Neural progenitor cell (in vitro differentiated cells): ENCODE results near the gene AK5.

Experiments used
- CTCF ChIP-seq: fragments of 200-600 bp; sonication (generic); IDR thresholded peaks from 2 replicates; pipeline ENCODE4 v1.5.1; 2017; ENCODE audit warnings: antibody characterized with exemption, mild to moderate bottlenecking
- EZH2 ChIP-seq: fragments of 200-600 bp; sonication (generic); IDR thresholded peaks from 2 replicates; pipeline ENCODE4 v1.6.1; 2017; ENCODE audit warnings: antibody characterized with exemption, mild to moderate bottlenecking, moderate library complexity

GRCh38 chr1:77465922-77466321 lies 184.1 kb downstream of the AK5 start:
- TF ChIP-seq CTCF (no peak), EZH2 (no peak)
